ENCODE measurements around the gene SYNPO2. TPM values are rescaled to one million over a fixed set of nuclear protein-coding genes. Genes with fewer than 3 reads are reported as not detected.

The SYNPO2 gene
- total and polyA plus RNA-seq, 2 of the 8 experiments (the other 6 are each of a cell fraction or from before 2014, with no cell fraction given), result 0.50 to 4.2 TPM

- peaks cover 0 to 5% (median 0%) of the 10 kb centered on the region in 4 experiments; a peak in 1 of 7 replicates for H3K4me1 ChIP-seq (replicated peaks in 1 of 4; ENCODE audit: control insufficient read depth in 3 of 4, insufficient read depth in 4 of 4, low read length in 3 of 4)
- 74% methylated on average over 1 of the region's 1 CpG; no CpG with 5 or more reads in 1 of the 2 experiments for WGBS, 2 experiments (ENCODE audit: extremely low coverage in 1 of 2, insufficient coverage in 1 of 2, insufficient read length in 1 of 2, insufficient replicate concordance in 2 of 2, low coverage in 1 of 2, low lambda C conversion rate in 2 of 2, missing lambda C conversion rate in 1 of 2)
- TF ChIP-seq TBP (IDR thresholded peaks at IDR 0.05; ENCODE audit: low read depth, low read length) (no peak), PHF8 (conservative IDR thresholded peaks at IDR 0.05; ENCODE audit: low read depth, low read length) (no peak), CEBPB (IDR thresholded peaks at IDR 0.05; ENCODE audit: low read depth, low read length) (no peak), SRF (IDR thresholded peaks at IDR 0.05; ENCODE audit: low read depth, low read length) (no peak), BACH1 (IDR thresholded peaks at IDR 0.05; ENCODE audit: low read length) (no peak), RAD21 (IDR thresholded peaks at IDR 0.05 in 1 of 2, conservative IDR thresholded peaks at IDR 0.05 in 1 of 2; ENCODE audit: low read depth in 2 of 2, low read length in 2 of 2) (no peak), TAF7 (optimal IDR thresholded peaks at IDR 0.05; ENCODE audit: borderline replicate concordance, low read depth, low read length) (no peak), EZH2 (IDR thresholded peaks at IDR 0.05; ENCODE audit: low read depth, low read length, severe bottlenecking) (no peak), NANOG (IDR thresholded peaks at IDR 0.05; ENCODE audit: insufficient read depth, low read depth, low read length, poor library complexity, severe bottlenecking) (no peak)
- CTCF ChIA-PET (ENCODE audit: partially characterized antibody), result interaction anchor here (1.2 to 2.5 kb wide), 3 partner anchors 23 to 52 kb away, joined by 3 to 8 read pairs (median 5); no protein-coding TSS in a partner anchor
- H3K4ac ChIP-seq (replicated peaks; ENCODE audit: insufficient read length, low read depth, low read length), result no peak overlapping the region
- no peak overlapping the region for H3K4me2 ChIP-seq (ENCODE audit: insufficient read depth in 1 of 2, low read depth in 2 of 2, low read length in 2 of 2)
- no peak overlapping the region for H2AFZ ChIP-seq (ENCODE audit: low read length)
- H2BK20ac ChIP-seq (ENCODE audit: low read length), result no peak overlapping the region
- no peak overlapping the region for H4K91ac ChIP-seq (replicated peaks; ENCODE audit: insufficient read length, low read length)
- FAIRE-seq (no peak), DNase-seq (ENCODE audit: low read depth in 1 of 2, low spot score in 2 of 2) (no peak)
- H3K9ac ChIP-seq (replicated peaks in 1 of 4; ENCODE audit: extremely low read depth in 1 of 4, low read depth in 3 of 4, low read length in 3 of 4), result no peak overlapping the region
- no peaks in the 10 kb centered on the region for H3K23me2 ChIP-seq (ENCODE audit: low read depth, low read length)
- no peaks in the 10 kb centered on the region for H3K36me3 ChIP-seq (ENCODE audit: control insufficient read depth in 2 of 4, insufficient read depth in 4 of 4, low read length in 3 of 4)
- no peaks in the 10 kb centered on the region for H3K9me3 ChIP-seq (ENCODE audit: insufficient read depth in 2 of 2, low read depth in 1 of 2, low read length in 1 of 2)
- H2BK120ac ChIP-seq (replicated peaks; ENCODE audit: low read depth, low read length), result no peak overlapping the region
- no peak overlapping the region for H2BK12ac ChIP-seq (ENCODE audit: low read depth, low read length)
- no peaks in the 10 kb centered on the region for H3K79me1 ChIP-seq (ENCODE audit: low read depth, low read length)
- H3K27ac ChIP-seq (ENCODE audit: low read depth, low read length), result no peak overlapping the region
- H2BK15ac ChIP-seq (ENCODE audit: low read length), result no peak overlapping the region
- no peak overlapping the region for H2AK5ac ChIP-seq (ENCODE audit: low read depth, low read length)
- H4K8ac ChIP-seq (ENCODE audit: extremely low read depth, insufficient read depth, low read length), result no peak overlapping the region
- H3K4me3 ChIP-seq (ENCODE audit: extremely low read depth in 1 of 4, insufficient read depth in 2 of 4, low read depth in 3 of 4, low read length in 4 of 4), result no peak overlapping the region
- no peak overlapping the region for H2BK5ac ChIP-seq (ENCODE audit: low read depth, low read length)
- POLR2A ChIA-PET (ENCODE audit: partially characterized antibody), result interaction anchor here (1.2 kb wide), 1 partner anchor 312 kb away, joined by 4 read pairs; a partner anchor contains a TSS
- H3K79me2 ChIP-seq (ENCODE audit: control insufficient read depth in 1 of 2, insufficient read depth in 2 of 2, low read length in 2 of 2), result no peaks in the 10 kb centered on the region
- no peak overlapping the region for H3K56ac ChIP-seq (replicated peaks; ENCODE audit: insufficient read length, low read depth, low read length)
- no peak overlapping the region for H3K23ac ChIP-seq (ENCODE audit: insufficient read length)
- no peaks in the 10 kb centered on the region for H4K20me1 ChIP-seq (replicated peaks in 1 of 2; ENCODE audit: control insufficient read depth in 1 of 2, insufficient read depth in 2 of 2, low read length in 2 of 2)
- H3K14ac ChIP-seq (ENCODE audit: insufficient read length), result no peak overlapping the region
- no peak overlapping the region for H4K5ac ChIP-seq (ENCODE audit: insufficient read length, low read depth, low read length)
- H3K18ac ChIP-seq (ENCODE audit: extremely low read depth, low read length), result no peak overlapping the region
- H3K27me3 ChIP-seq (replicated peaks in 1 of 4; ENCODE audit: control insufficient read depth in 3 of 4, extremely low read depth in 1 of 4, insufficient read depth in 3 of 4, low read length in 3 of 4), result no peaks in the 10 kb centered on the region
These were observed 99.4 kb downstream of the SYNPO2 start for GRCh38 chr4:118987959-118988634.

All from H1 (cell line).